Fibroblast of lung (primary cell): ENCODE measurements around the gene ANKRD66.

ENCODE experiments used
- EZH2 ChIP-seq: IDR thresholded peaks from 2 replicates; pipeline ENCODE4 v1.5.1; 2012; ENCODE audit warnings: low read length, control low read depth, mild to moderate bottlenecking; ENCODE audit errors: missing control alignments
- TF ChIP-seq, protein P1 (sequence below), 2 donors: IDR thresholded peaks in 1 of 2; conservative IDR thresholded peaks in 1 of 2; 1 replicate in 1 of 2; 2 replicates in 1 of 2; pipeline ENCODE4 v1.5.1; 2011 to 2012; ENCODE audit warnings: low read length in 2 of 2, control low read depth in 1 of 2, inconsistent platforms in 1 of 2, low read depth in 1 of 2, mild to moderate bottlenecking in 1 of 2

DNA sequence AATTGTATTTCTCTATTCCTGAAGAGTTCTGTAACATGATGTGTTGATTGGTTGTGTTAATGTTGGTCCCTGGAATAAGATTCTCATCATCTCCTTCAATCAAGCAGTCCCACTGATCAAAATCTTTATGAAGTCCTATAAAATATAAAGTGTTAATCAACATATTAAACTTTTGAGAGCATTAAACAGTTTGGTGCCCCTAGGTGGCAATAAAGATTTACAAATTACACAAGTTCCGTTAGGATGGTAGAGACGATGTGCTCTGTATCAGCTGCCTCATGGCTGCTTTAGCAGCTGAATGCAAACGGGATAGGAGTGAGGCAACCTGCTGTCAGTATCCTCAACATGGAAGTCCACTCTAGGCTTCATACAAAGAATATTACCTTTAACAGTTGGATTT is 42.2 kb upstream of the ANKRD66 start:
- TF ChIP-seq, protein P1, sequence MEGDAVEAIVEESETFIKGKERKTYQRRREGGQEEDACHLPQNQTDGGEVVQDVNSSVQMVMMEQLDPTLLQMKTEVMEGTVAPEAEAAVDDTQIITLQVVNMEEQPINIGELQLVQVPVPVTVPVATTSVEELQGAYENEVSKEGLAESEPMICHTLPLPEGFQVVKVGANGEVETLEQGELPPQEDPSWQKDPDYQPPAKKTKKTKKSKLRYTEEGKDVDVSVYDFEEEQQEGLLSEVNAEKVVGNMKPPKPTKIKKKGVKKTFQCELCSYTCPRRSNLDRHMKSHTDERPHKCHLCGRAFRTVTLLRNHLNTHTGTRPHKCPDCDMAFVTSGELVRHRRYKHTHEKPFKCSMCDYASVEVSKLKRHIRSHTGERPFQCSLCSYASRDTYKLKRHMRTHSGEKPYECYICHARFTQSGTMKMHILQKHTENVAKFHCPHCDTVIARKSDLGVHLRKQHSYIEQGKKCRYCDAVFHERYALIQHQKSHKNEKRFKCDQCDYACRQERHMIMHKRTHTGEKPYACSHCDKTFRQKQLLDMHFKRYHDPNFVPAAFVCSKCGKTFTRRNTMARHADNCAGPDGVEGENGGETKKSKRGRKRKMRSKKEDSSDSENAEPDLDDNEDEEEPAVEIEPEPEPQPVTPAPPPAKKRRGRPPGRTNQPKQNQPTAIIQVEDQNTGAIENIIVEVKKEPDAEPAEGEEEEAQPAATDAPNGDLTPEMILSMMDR (conservative IDR thresholded peaks at IDR 0.05 in 1 of 2, IDR thresholded peaks at IDR 0.05 in 1 of 2; ENCODE audit: low read depth in 1 of 2, low read length in 2 of 2): no peak
- TF ChIP-seq EZH2: no peak
